Esophagus muscularis mucosa (tissue), 4 donors: ENCODE data around the gene OSBPL2. TPM values are rescaled to one million over a fixed set of nuclear protein-coding genes. Genes with fewer than 3 reads are reported as not detected.

ENCODE experiments used
- DNase-seq: peaks from one replicate; pipeline ENCODE4 v3.0.0-alpha.2; 2017; ENCODE audit errors: extremely low spot score
- H3K27ac ChIP-seq, 4 donors: fragments of 200-600 bp; sonication (generic); replicated peaks in 1 of 4; 1 replicate in 3 of 4; 2 replicates in 1 of 4; pipeline ENCODE4 v1.5.1; 2016 to 2019; ENCODE audit warnings: mild to moderate bottlenecking in 1 of 4
- H3K27me3 ChIP-seq, 4 donors: fragments of 200-600 bp; sonication (generic); one replicate each; pipeline versions ENCODE4 v1.5.1 to v1.6.0; 2016 to 2019
- H3K36me3 ChIP-seq, 4 donors: fragments of 200-600 bp; sonication (generic); one replicate each; pipeline ENCODE4 v1.5.1; 2016 to 2019
- H3K4me1 ChIP-seq, 4 donors: fragments of 200-600 bp; sonication (generic); one replicate each; pipeline ENCODE4 v1.5.1; 2016 to 2019
- H3K4me3 ChIP-seq, 4 donors: fragments of 200-600 bp; sonication (generic); 1 replicate in 2 of 4; 2 replicates in 2 of 4; pipeline ENCODE4 v1.5.1; 2016 to 2019; ENCODE audit warnings: mild to moderate bottlenecking in 4 of 4, moderate library complexity in 1 of 4
- H3K9me3 ChIP-seq, 4 donors: fragments of 200-600 bp; sonication (generic); 1 replicate in 3 of 4; 2 replicates in 1 of 4; pipeline ENCODE4 v1.5.1; 2016 to 2019
- CTCF ChIP-seq, 3 experiments: fragments of 200-600 bp in 2 of 3; fragments of 450-650 bp in 1 of 3; sonication (generic) in 2 of 3; IDR thresholded peaks; one replicate each; pipeline ENCODE4 v1.5.1; 2017 to 2019; ENCODE audit warnings: antibody characterized with exemption in 3 of 3, mild to moderate bottlenecking in 2 of 3, moderate library complexity in 1 of 3
- EP300 ChIP-seq: sonication (generic); formaldehyde crosslinking; IDR thresholded peaks from one replicate; pipeline ENCODE4 v1.6.1; 2017; ENCODE audit warnings: antibody characterized with exemption
- POLR2A ChIP-seq: fragments of 450-650 bp; IDR thresholded peaks from one replicate; pipeline ENCODE4 v1.6.1; 2017; ENCODE audit warnings: antibody characterized with exemption, moderate library complexity, mild to moderate bottlenecking, low read depth
- POLR2AphosphoS5 ChIP-seq, 2 donors: sonication (generic); formaldehyde crosslinking; IDR thresholded peaks; one replicate each; pipeline ENCODE4 v1.6.1; 2017; ENCODE audit warnings: antibody characterized with exemption in 2 of 2
- WGBS: methylation state at CpG from one replicate; pipeline ENCODE4 v1.1.5; 2018; 5-methylcytosine and 5-hydroxymethylcytosine counted together
- intact Hi-C: fragments of 100-400 bp; cut with DNase I; formaldehyde crosslinking; loops from one replicate; pipeline ENCODE4 v1.15.1; 2023
- total RNA-seq, 4 donors: library from RNA; depleted of rRNA; stranded (reverse); fragments of >200 nt; gene quantifications; one replicate each; pipeline versions ENCODE4 v1.1.0 to v1.2.1, GENCODE V29; 2016

The OSBPL2 gene
- total RNA-seq, 4 donors from 2014 or later: 34.5 to 52.7 (median 44.2) TPM

GRCh38 chr20:62329389-62330377 is 91.4 kb downstream of the OSBPL2 start:
- TF ChIP-seq CTCF (IDR thresholded peaks at IDR 0.05) (no peak), EP300 (no peak), POLR2AphosphoS5 (IDR thresholded peaks at IDR 0.05) (no peak), POLR2A (no peak)
- DNase-seq: no peak
- Histone ChIP-seq H3K36me3 (peaks cover 86 to 100% (median 100%) of the 10 kb centered on the region in 4 donors), H3K27ac (no peak overlapping the region), H3K27me3 (no peaks in the 10 kb centered on the region), H3K9me3 (no peaks in the 10 kb centered on the region), H3K4me3 (no peak overlapping the region), H3K4me1 (no peaks in the 10 kb centered on the region)
- 88% methylated on average over 16 of the region's 37 CpGs for WGBS
- intact Hi-C loops: no loop called here

GRCh38 chr20:62330576-62331317 is 92.4 kb downstream of the OSBPL2 start:
- Histone ChIP-seq H3K27ac (no peak overlapping the region), H3K4me3 (no peak overlapping the region), H3K9me3 (no peaks in the 10 kb centered on the region), H3K4me1 (no peaks in the 10 kb centered on the region), H3K27me3 (no peaks in the 10 kb centered on the region), H3K36me3 (peaks cover 83 to 100% (median 100%) of the 10 kb centered on the region in 4 donors)
- intact Hi-C loops: no loop called here
- TF ChIP-seq POLR2AphosphoS5 (IDR thresholded peaks at IDR 0.05) (no peak), EP300 (no peak), POLR2A (no peak), CTCF (IDR thresholded peaks at IDR 0.05) (no peak)
- no peak for DNase-seq
- 88% methylated on average over 20 of the region's 46 CpGs for WGBS

- H3K4me3 ChIP-seq: no peak overlapping the region
- DNase-seq: no peak
- H3K27me3 ChIP-seq: no peaks in the 10 kb centered on the region
- H3K9me3 ChIP-seq: no peaks in the 10 kb centered on the region
- TF ChIP-seq EP300: no peak
- no peak for TF ChIP-seq CTCF (IDR thresholded peaks at IDR 0.05)
- TF ChIP-seq POLR2A: no peak
- no peak for TF ChIP-seq POLR2AphosphoS5 (IDR thresholded peaks at IDR 0.05)
- H3K27ac ChIP-seq: no peak overlapping the region
- 93% methylated on average over 18 of the region's 19 CpGs for WGBS
- intact Hi-C loops: no loop called here
- peaks cover 79 to 100% (median 100%) of the 10 kb centered on the region in 4 donors for H3K36me3 ChIP-seq
- no peaks in the 10 kb centered on the region for H3K4me1 ChIP-seq
Observed at GRCh38 chr20:62331347-62331746, 93.0 kb downstream of the OSBPL2 start.

DNA sequence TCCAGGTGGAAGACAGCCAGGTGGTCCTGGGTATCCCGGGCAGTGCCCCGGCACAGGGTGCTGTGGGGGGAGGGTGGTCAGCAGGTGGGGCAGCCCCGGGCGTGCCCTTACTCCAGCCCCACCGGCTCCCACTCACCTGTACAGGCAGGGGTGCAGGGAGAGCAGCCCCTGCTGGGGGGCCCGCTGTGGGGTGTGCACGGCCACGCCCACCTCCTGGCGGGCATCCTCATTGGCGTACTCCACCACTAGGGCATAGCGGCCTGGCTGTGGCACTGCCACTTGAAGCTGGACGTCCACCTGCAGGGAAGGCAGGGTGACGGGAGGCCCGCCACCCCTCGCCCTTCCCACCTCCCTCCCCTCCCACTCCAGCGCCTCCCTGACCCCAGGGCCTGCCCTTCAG is 94.1 kb downstream of the OSBPL2 start:
- TF ChIP-seq CTCF (IDR thresholded peaks at IDR 0.05): no peak
- no peak for TF ChIP-seq POLR2A
- TF ChIP-seq EP300: no peak
- TF ChIP-seq POLR2AphosphoS5 (IDR thresholded peaks at IDR 0.05): no peak
- intact Hi-C loops: no loop called here
- no peaks in the 10 kb centered on the region for H3K27me3 ChIP-seq
- H3K9me3 ChIP-seq: no peaks in the 10 kb centered on the region
- peaks cover 78 to 100% (median 100%) of the 10 kb centered on the region in 4 donors for H3K36me3 ChIP-seq
- no peak for DNase-seq
- 90% methylated on average over 2 of the region's 16 CpGs for WGBS
- no peak overlapping the region for H3K4me3 ChIP-seq
- no peak overlapping the region for H3K27ac ChIP-seq
- H3K4me1 ChIP-seq: no peaks in the 10 kb centered on the region
